Stromal cell of bone marrow (primary cell): ENCODE data around the gene MED12.
"Not testable (repeated sequence)": the region's sequence is repeated elsewhere in the genome, so short reads cannot be mapped to it uniquely, and the experiment has no call there.

Experiments used
- DNase-seq: peaks from one replicate; pipeline ENCODE4 v3.0.0-alpha.2; 2012; ENCODE audit warnings: low read depth

Gene MED12

DNA sequence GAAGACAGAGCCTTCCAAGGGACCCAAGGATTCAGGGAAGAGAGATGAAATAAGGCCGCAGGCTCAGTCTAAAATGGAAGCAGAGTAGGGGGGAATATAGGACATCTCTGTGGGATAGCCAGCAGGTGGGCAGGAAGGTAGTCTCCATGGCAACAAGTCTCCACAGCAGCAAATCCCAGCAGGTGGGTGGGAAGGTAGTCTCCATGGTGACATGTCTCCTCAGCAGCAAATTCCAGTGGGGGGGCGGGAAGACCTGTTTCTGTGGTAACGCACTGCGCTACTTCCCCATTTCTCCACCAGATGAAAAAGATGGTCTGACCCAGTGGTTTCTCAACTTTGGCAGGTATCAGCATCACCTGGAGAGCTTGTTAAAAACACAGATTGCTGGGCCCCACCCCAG is 44.6 kb downstream of the MED12 start:
- DNase-seq = no peak

DNA sequence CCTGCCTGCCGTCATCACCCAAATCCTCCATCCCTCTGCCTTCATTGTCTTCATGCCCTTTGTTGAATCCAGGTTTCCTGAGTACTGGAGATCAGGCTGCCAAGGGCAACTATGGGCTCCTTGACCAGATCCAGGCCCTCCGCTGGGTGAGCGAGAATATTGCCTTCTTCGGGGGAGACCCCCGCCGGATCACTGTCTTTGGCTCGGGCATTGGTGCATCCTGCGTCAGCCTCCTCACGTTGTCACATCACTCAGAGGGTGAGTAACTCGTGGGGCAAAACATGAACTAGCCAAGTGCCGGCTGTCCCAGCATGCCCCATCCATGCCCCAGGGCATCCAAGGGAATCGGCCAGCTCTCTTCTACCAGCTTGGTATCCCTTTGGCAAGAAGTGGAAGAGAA is 45.7 kb downstream of the MED12 start:
- DNase-seq = no peak

DNA sequence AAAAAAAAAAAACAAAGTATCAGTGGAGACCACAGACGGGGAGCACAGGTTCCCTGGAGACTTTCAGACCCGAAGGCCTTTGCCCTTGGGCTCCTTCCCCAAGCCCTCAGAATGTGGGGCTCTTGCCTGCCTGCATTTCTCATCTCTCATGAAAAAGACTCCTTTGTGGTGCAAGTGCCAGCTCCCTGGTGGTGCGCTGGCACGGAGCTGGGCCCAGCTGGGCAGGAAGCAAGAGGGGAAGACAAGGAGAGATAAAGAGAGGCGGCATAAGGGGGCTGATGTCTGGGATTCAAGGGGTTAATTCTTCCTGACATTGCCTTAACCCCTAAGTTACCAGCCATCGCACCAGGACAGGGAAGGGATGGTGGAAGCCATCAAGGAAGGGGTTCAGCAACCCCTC is 48.1 kb downstream of the MED12 start:
- DNase-seq = no peak

DNA sequence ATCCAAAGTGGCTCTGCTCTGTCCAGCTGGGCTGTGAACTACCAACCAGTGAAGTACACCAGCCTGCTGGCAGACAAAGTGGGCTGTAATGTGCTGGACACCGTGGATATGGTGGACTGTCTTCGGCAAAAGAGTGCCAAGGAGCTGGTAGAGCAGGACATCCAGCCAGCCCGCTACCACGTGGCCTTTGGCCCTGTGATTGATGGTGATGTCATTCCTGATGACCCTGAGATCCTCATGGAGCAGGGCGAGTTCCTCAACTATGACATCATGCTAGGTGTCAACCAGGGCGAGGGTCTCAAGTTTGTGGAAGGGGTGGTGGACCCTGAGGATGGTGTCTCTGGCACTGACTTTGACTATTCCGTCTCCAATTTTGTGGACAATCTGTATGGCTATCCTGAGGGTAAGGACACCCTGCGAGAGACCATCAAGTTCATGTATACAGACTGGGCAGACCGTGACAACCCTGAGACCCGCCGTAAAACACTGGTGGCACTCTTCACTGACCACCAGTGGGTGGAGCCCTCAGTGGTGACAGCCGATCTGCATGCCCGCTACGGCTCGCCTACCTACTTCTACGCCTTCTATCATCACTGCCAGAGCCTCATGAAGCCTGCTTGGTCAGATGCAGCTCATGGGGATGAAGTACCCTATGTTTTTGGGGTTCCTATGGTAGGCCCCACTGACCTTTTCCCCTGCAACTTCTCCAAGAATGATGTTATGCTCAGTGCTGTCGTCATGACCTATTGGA is 48.8 kb downstream of the MED12 start:
- no peak for DNase-seq

DNA sequence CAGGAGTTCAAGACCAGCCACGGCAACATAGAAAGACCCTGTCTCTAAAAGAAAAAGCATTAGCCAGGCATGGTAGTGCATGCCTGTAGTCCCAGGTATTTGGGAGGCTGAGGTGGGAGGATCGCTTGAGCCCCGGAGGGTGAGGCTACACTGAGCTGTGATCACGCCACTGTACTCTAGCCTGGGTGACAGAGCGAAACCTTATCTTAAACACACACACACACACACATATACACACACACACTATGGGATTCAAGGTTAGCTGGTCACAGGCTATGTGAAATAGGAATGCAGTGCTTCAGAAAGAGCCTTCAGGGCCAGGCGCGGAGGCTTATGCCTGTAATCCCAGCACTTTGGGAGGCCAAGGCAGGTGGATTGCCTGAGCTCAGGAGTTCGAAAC is 49.7 kb downstream of the MED12 start:
- no peak for DNase-seq

DNA sequence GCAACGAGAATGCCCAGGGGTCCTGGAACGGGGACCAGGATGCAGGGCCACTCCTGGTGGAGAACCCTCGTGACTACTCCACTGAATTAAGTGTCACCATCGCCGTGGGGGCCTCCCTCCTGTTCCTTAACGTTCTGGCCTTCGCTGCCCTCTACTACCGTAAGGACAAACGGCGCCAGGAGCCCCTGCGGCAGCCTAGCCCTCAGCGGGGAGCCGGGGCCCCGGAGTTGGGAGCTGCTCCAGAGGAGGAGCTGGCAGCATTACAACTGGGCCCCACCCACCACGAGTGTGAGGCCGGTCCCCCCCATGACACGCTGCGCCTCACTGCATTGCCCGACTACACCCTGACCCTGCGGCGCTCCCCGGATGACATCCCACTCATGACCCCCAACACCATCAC is 51.2 kb downstream of the MED12 start:
- DNase-seq = no peak

DNA sequence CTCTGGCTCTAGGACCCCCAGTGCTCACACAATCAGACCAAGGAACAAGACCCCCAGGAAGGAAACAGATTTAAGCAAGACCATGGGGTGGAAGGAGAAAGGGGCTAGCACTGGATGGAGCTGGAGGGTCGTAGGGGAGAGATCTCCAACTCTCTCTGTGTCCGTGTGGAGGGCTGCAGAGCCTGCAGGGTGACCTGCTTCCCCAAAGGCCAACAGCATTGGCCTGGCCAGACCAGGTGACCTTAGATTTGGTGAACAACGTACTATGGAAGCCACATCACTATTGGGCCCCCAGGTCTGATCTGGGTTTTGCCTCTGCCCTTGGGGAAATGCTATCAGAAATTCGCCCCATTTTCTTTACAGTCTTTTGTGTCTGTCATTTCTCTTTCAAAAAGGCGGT is 52.3 kb downstream of the MED12 start:
- DNase-seq = no peak

DNA sequence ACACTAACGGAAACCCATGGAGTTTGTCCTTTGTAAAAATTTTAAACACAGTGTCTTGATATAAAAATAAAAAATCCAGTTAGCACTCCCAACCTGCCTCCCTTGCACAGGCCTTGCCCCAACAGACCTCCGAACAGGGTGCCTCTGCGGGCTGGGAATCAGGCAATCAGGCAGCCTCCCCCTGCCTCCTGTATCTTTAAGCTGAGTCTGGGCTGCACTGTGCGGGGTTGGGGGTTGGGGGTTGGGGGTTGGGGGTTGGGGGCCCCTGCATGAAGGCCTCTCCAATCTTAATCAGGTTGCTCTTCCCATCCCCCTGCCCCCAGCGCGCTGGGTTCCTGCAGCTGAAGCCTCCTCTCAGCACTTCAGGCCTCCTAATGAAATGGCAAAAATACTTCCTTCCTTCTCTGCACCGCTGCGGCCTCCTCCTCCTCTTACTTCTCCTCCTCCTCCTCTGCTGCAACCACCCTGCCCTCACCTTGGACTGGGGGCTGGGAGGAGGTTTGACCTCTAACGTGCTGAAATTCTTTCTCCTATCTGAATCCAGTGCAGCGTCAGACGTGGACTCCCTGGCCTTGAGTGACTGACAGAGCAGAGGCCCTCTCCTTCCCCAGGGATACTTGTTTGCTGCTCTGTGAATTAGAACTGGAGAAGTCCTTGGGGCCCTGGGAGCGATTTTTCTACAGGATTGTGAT is 52.9 kb downstream of the MED12 start:
- no peak for DNase-seq

DNA sequence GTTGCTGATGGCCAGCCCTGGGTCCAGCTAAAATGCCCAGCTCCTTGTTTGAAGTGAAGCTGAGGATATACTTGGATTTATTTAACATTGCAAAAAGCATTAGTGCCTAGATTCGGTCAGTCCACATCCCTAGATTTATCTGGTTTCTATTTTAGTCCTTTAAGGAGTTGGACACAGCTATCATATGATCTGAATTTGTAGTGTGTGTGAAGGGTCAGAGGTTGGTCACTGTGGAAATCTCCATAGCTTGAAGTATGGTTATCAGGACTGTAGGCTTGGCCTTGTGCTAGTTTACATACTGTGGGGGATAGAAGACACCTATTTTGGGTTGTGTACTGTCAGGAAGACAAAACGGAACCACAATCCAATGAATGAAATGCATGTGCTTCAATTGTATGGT is 55.0 kb downstream of the MED12 start:
- no peak for DNase-seq

DNA sequence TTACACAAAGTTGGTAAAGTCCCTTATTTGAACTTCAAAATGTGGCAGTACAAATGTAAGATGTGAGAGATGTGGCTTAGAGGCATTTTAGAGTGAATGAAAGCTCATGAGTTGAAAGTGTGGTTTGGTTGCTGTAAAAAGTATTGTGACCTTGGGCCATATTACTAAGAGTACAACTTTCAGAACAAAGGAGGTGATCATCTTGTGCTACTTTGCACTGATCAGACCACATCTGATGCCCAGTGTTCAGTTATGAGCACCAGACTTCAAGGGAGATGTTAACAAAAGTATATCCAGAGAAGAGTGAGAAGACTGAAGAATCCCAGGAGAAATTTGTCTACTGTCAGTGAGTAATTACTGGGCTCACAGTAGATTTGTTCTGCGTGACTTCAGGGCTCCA is 56.4 kb downstream of the MED12 start:
- DNase-seq = no peak

DNA sequence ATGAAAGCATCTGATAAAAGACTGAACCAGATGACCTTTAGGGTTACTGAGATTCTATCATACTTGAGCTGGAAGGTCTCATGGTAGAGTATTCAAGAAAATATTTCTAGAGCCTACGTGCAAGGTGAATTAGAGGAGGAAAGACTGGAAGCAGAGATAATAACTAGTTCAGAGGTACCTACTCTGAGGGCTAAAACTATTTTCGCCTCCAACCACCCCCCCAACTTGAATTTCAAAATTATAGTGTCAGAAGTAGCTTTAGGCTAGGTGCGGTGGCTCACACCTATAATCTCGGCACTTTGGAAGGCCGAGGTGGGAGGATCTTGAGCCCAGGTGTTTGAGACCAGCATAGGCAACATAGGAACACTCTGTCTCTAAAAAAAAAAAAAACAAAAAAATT is 57.1 kb downstream of the MED12 start:
- no peak for DNase-seq

DNA sequence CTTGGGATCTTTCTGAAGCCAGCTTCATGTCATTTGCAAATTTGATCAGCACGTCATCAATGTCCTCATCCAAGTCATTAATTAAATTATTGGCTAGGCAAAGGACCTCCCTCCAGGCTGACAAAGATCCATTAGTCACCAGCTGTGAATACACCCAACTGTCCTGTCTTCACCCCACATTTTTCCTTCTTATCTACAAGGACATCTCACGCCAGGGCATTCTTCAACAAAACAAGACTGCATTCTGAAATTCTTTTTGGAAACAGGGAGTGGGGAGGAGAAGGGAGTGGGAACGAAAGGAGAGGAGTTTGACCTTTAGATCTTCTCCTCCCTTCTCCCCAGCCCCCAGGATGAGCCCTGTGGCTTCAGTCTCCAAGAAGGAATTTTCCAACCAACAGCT is 58.9 kb downstream of the MED12 start:
- DNase-seq = no peak

DNA sequence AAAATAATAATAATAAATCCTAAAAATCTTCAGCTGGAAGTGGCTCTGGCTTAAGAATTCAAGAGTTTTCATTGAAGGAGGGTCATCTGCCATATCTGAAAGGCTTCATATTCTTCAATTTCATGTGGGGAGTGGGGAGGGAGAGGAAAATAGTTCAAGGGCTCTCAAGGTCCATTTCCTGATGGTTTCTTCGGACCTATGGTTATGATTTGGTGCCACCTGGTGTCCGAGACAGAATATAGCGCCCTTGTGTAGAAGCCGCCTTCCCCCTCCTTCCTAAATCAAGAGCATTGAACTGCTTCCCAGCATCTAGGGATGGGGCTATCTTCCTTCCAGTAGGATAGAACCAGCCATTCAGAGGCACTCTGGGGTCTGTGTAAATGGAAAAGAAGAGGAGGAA is 60.5 kb downstream of the MED12 start:
- DNase-seq = peak; percentile 44

DNA sequence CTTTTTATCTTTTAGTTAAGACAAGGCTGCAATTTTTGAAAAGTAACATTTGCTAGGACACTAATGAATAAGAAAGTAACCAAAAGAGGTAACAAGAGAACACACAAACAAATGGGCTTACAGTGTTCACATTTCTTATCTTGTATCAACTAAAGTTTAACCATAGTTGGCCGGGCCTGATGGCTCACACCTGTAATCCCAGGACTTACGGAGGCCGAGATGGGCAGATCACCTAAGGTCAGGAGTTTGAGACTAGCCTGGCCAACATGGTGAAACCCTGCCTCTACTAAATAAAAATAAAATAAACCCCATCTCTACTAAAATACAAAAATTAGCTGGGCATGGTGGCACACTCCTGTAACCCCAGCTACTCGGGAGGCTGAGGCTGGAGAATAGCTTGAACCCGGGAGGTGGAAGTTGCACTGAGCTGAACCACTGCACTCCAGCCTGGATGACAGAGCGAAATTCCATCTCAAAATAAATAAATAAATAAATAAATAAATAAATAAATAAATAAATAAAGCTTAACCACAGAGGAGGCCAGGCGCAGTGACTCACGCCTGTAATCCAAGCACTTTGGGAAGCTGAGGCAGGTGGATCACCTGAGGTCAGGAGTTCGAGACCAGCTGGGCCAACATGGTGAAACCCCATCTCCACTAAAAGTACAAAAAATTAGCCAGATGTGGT is 62.3 kb downstream of the MED12 start:
- DNase-seq = not testable (repeated sequence)

DNA sequence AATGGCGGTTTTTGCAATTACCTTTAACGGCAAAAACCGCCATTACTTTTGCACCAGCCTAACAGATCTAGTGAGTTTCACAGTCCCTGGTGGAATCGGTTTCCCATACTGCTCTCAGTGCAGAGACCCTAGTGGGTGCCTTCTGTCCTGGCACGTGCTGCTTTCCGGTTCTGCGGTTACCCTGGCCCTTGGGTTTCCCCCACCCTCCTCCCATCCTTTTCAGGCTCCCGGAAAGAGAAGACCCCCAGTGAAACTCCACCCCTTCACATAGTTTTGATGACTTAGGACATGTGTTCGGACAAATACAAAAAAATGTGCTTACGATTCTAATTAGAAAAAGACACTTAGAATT is 63.1 kb downstream of the MED12 start:
- no peak for DNase-seq

DNA sequence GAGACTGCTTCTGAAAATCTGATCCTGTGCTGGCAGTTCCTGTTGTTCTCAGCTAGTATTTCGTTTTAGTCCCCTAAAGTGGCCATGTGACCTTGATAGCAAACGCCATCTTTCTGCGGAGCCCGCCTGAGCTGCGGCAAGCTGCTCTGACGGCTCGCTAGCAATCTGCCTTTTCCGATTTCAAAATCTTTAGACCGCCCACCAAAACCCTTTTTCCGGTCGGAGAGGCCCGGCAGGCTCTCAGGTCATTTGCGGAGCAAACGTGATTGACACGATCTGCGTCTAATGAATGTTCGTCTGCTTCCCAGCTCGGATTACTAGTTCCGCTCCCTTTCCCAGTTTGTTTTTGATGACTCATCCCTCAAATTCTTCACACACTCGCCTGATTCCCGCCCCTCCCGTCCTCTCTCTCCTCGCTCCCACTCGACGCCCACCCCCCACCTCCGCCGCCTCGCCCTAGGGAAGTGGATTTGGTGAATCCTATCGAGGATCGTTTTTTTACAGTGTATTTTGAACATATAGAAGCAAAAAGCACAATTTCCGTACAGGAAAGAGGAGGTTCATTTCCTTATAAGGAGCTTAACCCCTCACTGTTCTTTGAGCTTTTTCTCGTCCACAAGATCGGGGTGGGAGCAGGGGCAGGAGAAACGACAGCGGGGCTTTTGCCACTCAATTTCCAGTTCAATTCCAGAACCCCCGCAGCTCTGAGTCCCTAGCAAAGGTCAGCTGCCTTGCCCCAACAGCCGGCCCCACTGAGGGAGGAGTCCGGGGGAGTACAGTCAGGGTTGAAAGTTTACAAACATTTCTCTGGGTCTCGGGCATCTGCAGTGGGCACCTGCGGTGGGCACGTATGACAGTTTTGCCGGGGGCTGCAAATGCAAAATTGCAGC is 63.8 kb downstream of the MED12 start:
- DNase-seq = peak; percentile 93

DNA sequence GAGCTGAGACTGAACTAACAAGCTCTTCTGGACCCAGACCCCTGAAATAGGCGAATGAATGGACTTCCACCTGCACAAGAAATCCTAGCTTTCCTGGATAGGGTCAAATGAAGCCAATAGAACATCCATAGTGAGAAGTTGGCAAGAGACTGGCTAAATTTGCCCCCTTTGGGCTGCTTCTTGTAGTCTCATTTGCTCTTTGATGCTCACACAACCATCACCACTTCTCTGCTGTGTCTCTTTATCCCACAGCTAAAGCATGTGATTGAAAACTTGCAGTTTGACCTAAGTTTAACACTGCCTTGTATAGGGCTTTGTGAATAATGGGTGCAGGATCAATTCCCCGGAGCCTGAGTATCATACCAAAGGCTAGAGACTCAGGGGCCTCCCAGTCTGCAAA is 64.5 kb downstream of the MED12 start:
- DNase-seq = no peak

DNA sequence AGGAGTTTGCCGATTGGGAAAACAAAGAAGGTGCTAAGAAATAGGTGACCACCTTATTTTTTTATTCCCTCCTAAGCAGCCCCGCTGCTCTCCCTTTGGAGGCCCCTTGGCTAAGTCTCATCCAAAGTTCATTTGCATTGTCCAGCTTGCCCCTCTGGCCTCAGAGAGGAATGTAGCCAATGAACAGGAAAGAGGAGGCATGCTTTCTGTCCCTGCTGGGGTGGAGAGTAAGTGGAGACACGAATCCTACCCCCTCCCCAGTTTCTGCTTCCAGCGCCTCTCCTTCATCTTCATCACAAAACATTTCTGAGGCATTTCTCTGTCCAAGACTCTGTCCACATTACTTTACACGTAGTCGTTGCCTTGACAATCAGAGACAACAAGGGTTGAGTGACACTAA is 64.9 kb downstream of the MED12 start:
- no peak for DNase-seq

DNA sequence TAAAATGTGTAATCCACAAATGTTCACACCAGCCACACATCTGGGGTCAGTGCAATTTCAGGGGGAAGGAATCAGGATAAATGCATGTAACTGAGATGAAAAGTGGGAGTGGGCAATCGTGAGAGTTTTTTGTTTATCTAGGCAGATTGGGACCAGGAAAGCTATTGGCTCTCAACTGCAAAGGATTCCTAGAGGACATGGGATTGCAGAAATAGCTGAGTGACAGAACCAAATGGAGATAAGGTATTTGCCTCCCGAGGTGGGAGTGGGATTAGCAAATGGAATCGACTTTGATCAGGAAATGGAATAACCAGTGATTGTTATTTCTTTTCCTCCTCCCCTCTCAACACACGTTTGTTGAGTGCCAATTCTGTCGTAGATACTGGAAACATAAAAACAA is 65.7 kb downstream of the MED12 start:
- no peak for DNase-seq

DNA sequence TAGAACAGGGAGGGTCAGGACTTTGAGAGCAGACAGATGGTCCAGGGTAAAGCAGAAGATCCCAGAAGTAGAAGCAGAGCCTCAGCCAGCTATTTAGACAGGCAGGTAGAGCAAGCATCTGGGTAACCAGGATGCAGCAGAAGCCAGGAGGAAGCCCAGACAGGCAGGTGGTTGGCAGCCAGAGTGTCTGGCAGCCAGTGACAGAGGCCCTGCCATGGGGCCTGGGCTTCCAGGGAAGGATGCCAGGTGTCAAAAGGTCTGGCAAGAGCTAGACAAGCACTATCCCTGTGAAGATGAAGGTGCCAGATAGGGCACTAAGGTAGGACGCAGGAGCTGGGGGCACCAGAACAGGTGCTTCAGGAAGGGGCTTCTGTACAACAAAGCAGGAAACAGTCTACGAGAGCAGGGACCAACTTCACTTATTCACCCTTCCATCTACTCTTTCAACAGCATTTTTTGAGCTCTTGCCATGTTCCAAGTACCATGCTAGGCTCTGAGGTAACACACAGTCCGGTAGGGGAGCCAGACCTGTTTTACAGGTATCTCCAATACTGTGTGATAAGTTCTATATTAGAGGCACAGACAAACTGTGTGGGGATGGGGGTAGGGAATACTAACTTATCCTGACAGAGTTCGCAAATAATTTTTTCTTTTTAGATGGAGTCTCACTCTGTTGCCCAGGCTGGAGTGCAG is 66.6 kb downstream of the MED12 start:
- no peak for DNase-seq

DNA sequence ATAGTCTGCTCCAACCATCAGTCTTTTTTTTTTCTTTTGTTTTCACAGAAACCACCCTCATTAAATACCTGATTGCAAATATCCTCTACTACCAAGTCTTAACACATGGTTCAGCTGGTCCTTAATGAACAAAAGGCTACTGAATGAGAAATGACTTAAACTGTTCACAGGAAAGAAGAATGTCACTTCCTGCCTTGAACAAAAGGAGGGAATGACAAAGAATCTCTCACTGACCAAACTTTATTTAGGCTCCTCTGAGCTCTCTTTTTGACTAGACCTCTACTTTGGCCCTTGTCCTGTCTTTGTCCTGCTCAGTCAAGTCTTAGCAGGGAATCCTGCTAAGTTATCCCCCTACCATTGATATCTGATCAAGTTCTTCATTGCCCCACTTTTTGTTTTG is 72.9 kb downstream of the MED12 start:
- DNase-seq = no peak
